Measurements from ENCODE around the gene SCP2.

GRCh38 chr1:53063744-53064515 lies 136.9 kb downstream of the SCP2 start:
- TF ChIP-seq USF1 (CRISPR knock-in tag; IDR thresholded peaks at IDR 0.05) (no peak), ZNF263 (CRISPR knock-in tag; IDR thresholded peaks at IDR 0.05; ENCODE audit: low read depth) (no peak), STAT6 (CRISPR knock-in tag; conservative IDR thresholded peaks at IDR 0.05; ENCODE audit: low read depth) (no peak), NR2C2 (CRISPR knock-in tag; IDR thresholded peaks at IDR 0.05) (no peak), ZNF121 (CRISPR knock-in tag; IDR thresholded peaks at IDR 0.05) (no peak)
- TF ChIP-seq, protein P1, sequence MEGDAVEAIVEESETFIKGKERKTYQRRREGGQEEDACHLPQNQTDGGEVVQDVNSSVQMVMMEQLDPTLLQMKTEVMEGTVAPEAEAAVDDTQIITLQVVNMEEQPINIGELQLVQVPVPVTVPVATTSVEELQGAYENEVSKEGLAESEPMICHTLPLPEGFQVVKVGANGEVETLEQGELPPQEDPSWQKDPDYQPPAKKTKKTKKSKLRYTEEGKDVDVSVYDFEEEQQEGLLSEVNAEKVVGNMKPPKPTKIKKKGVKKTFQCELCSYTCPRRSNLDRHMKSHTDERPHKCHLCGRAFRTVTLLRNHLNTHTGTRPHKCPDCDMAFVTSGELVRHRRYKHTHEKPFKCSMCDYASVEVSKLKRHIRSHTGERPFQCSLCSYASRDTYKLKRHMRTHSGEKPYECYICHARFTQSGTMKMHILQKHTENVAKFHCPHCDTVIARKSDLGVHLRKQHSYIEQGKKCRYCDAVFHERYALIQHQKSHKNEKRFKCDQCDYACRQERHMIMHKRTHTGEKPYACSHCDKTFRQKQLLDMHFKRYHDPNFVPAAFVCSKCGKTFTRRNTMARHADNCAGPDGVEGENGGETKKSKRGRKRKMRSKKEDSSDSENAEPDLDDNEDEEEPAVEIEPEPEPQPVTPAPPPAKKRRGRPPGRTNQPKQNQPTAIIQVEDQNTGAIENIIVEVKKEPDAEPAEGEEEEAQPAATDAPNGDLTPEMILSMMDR (IDR thresholded peaks at IDR 0.05), result no peak
- TF ChIP-seq, protein P2, sequence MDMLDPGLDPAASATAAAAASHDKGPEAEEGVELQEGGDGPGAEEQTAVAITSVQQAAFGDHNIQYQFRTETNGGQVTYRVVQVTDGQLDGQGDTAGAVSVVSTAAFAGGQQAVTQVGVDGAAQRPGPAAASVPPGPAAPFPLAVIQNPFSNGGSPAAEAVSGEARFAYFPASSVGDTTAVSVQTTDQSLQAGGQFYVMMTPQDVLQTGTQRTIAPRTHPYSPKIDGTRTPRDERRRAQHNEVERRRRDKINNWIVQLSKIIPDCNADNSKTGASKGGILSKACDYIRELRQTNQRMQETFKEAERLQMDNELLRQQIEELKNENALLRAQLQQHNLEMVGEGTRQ (CRISPR knock-in tag; IDR thresholded peaks at IDR 0.05), result no peak
- TF ChIP-seq, protein P3, sequence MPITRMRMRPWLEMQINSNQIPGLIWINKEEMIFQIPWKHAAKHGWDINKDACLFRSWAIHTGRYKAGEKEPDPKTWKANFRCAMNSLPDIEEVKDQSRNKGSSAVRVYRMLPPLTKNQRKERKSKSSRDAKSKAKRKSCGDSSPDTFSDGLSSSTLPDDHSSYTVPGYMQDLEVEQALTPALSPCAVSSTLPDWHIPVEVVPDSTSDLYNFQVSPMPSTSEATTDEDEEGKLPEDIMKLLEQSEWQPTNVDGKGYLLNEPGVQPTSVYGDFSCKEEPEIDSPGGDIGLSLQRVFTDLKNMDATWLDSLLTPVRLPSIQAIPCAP (CRISPR knock-in tag; IDR thresholded peaks at IDR 0.05), result no peak
- TF ChIP-seq, protein P4, sequence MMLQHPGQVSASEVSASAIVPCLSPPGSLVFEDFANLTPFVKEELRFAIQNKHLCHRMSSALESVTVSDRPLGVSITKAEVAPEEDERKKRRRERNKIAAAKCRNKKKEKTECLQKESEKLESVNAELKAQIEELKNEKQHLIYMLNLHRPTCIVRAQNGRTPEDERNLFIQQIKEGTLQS (CRISPR knock-in tag; conservative IDR thresholded peaks at IDR 0.05), result no peak
